ENCODE data around the gene SHKBP1. TPM values are rescaled to one million over a fixed set of nuclear protein-coding genes. Genes with fewer than 3 reads are reported as not detected.

SHKBP1 gene
- total and polyA plus RNA-seq, 2 of the 8 experiments (the other 6 are each of a cell fraction or from before 2014, with no cell fraction given), result 74.6 to 98.8 TPM

DNA sequence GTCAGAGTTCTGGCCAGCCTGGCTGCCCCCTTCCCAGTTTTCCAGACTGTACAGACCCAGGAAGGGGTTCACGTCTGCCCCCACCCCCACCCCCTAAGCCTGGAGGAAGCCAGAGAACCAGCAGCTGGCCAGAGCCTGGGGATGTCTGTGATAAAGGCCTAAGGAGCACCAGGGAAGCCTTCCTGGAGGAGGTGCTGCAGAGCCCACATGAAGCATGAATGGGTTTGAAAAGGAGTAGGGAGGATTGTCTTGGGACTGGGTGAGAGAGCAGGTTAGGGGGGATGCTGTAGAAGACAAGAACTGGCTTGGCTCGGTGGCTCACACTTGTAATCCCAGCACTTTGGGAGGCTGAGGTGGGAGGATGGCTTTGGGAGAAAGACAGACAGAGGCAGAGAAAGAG lies 5.8 kb downstream of the SHKBP1 start:
- Histone ChIP-seq H2AFZ (ENCODE audit: low read length) (no peak overlapping the region), H3K14ac (ENCODE audit: insufficient read length) (no peak overlapping the region), H2BK120ac (replicated peaks; ENCODE audit: low read depth, low read length) (no peak overlapping the region), H4K91ac (replicated peaks; ENCODE audit: insufficient read length, low read length) (no peak overlapping the region), H2AK5ac (ENCODE audit: low read depth, low read length) (no peak overlapping the region), H3K79me1 (ENCODE audit: low read depth, low read length) (no peaks in the 10 kb centered on the region), H4K20me1 (replicated peaks in 1 of 2; ENCODE audit: control insufficient read depth in 1 of 2, insufficient read depth in 2 of 2, low read length in 2 of 2) (peaks cover 0 to 3% of the 10 kb centered on the region in 2 experiments), H2BK12ac (ENCODE audit: low read depth, low read length) (no peak overlapping the region), H3K27me3 (replicated peaks in 1 of 4; ENCODE audit: control insufficient read depth in 3 of 4, extremely low read depth in 1 of 4, insufficient read depth in 3 of 4, low read length in 3 of 4) (no peaks in the 10 kb centered on the region), H2BK5ac (ENCODE audit: low read depth, low read length) (no peak overlapping the region), H3K23ac (ENCODE audit: insufficient read length) (no peak overlapping the region), H2BK20ac (ENCODE audit: low read length) (no peak overlapping the region), H3K4me1 (replicated peaks in 1 of 4; ENCODE audit: control insufficient read depth in 3 of 4, insufficient read depth in 4 of 4, low read length in 3 of 4) (peaks cover 0 to 2% (median under 1%) of the 10 kb centered on the region in 4 experiments; a peak in 2 of 7 replicates), H3K79me2 (ENCODE audit: control insufficient read depth in 1 of 2, insufficient read depth in 2 of 2, low read length in 2 of 2) (no peaks in the 10 kb centered on the region), H3K4ac (replicated peaks; ENCODE audit: insufficient read length, low read depth, low read length) (no peak overlapping the region), H4K8ac (ENCODE audit: extremely low read depth, insufficient read depth, low read length) (no peak overlapping the region), H3K36me3 (ENCODE audit: control insufficient read depth in 2 of 4, insufficient read depth in 4 of 4, low read length in 3 of 4) (peaks cover 2 to 40% (median 20%) of the 10 kb centered on the region in 4 experiments; a peak in 7 of 8 replicates), H3K23me2 (ENCODE audit: low read depth, low read length) (peaks cover 2% of the 10 kb centered on the region; the same call in 1 of the 2 replicates), H3K4me3 (ENCODE audit: extremely low read depth in 1 of 4, insufficient read depth in 2 of 4, low read depth in 3 of 4, low read length in 4 of 4) (no peak overlapping the region), H4K5ac (ENCODE audit: insufficient read length, low read depth, low read length) (no peak overlapping the region), H3K9me3 (ENCODE audit: insufficient read depth in 2 of 2, low read depth in 1 of 2, low read length in 1 of 2) (no peaks in the 10 kb centered on the region), H3K27ac (ENCODE audit: low read depth, low read length) (no peak overlapping the region), H3K56ac (replicated peaks; ENCODE audit: insufficient read length, low read depth, low read length) (no peak overlapping the region), H3K4me2 (ENCODE audit: insufficient read depth in 1 of 2, low read depth in 2 of 2, low read length in 2 of 2) (no peak overlapping the region), H3K18ac (ENCODE audit: extremely low read depth, low read length) (no peak overlapping the region), H2BK15ac (ENCODE audit: low read length) (no peak overlapping the region), H3K9ac (replicated peaks in 1 of 4; ENCODE audit: extremely low read depth in 1 of 4, low read depth in 3 of 4, low read length in 3 of 4) (no peak overlapping the region)
- FAIRE-seq (no peak), DNase-seq (ENCODE audit: low read depth in 1 of 2, low spot score in 2 of 2) (no peak)
- CTCF ChIA-PET (ENCODE audit: partially characterized antibody), result interaction anchor here (0.6 to 1.5 kb wide), 4 partner anchors 11 to 53 kb away, joined by 3 to 6 read pairs (median 4); no protein-coding TSS in a partner anchor
- 75% methylated on average over 2 of the region's 2 CpGs; no CpG with 5 or more reads in 1 of the 2 experiments for WGBS, 2 experiments (ENCODE audit: extremely low coverage in 1 of 2, insufficient coverage in 1 of 2, insufficient read length in 1 of 2, insufficient replicate concordance in 2 of 2, low coverage in 1 of 2, low lambda C conversion rate in 2 of 2, missing lambda C conversion rate in 1 of 2)
- POLR2A ChIA-PET (ENCODE audit: partially characterized antibody), result interaction anchor here (1.2 kb wide), 1 partner anchor 12 kb away, joined by 4 read pairs; no protein-coding TSS in a partner anchor
- TF ChIP-seq EGR1 (IDR thresholded peaks at IDR 0.05; ENCODE audit: borderline replicate concordance, low read depth, low read length) (no peak), CREB1 (IDR thresholded peaks at IDR 0.05) (no peak), KDM4A (IDR thresholded peaks at IDR 0.05; ENCODE audit: low read depth, low read length, severe bottlenecking) (no peak), ZNF274 (IDR thresholded peaks at IDR 0.05; ENCODE audit: borderline replicate concordance, extremely low read depth, low read length) (no peak), CHD2 (IDR thresholded peaks at IDR 0.05; ENCODE audit: low read length) (no peak), JUN (IDR thresholded peaks at IDR 0.05; ENCODE audit: low read depth, low read length) (no peak), TAF7 (optimal IDR thresholded peaks at IDR 0.05; ENCODE audit: borderline replicate concordance, low read depth, low read length) (no peak), JUND (IDR thresholded peaks at IDR 0.05; ENCODE audit: low read length) (no peak), BRCA1 (IDR thresholded peaks at IDR 0.05; ENCODE audit: low read depth, low read length) (no peak), YY1 (IDR thresholded peaks at IDR 0.05; ENCODE audit: low read depth, low read length) (no peak), FOSL1 (IDR thresholded peaks at IDR 0.05; ENCODE audit: insufficient read depth, low read depth, low read length) (no peak)
- TF ChIP-seq, protein P1, sequence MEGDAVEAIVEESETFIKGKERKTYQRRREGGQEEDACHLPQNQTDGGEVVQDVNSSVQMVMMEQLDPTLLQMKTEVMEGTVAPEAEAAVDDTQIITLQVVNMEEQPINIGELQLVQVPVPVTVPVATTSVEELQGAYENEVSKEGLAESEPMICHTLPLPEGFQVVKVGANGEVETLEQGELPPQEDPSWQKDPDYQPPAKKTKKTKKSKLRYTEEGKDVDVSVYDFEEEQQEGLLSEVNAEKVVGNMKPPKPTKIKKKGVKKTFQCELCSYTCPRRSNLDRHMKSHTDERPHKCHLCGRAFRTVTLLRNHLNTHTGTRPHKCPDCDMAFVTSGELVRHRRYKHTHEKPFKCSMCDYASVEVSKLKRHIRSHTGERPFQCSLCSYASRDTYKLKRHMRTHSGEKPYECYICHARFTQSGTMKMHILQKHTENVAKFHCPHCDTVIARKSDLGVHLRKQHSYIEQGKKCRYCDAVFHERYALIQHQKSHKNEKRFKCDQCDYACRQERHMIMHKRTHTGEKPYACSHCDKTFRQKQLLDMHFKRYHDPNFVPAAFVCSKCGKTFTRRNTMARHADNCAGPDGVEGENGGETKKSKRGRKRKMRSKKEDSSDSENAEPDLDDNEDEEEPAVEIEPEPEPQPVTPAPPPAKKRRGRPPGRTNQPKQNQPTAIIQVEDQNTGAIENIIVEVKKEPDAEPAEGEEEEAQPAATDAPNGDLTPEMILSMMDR (IDR thresholded peaks at IDR 0.05; ENCODE audit: control extremely low read depth in 1 of 3, insufficient read depth in 1 of 3, low read depth in 1 of 3, low read length in 3 of 3), result no peak
